LNCaP clone FGC (cell line): ENCODE data around the gene ANGPTL2.

Experiments used
- DNase-seq: peaks from one replicate; pipeline ENCODE4 v3.0.0-alpha.2; 2011; ENCODE audit warnings: low read depth
- H3K4me3 ChIP-seq: 2 replicates; pipeline ENCODE4 v1.5.1; 2011; ENCODE audit warnings: mild to moderate bottlenecking, low read depth, low read length, control low read depth
- TF ChIP-seq, protein P1 (sequence below): IDR thresholded peaks from 2 replicates; pipeline ENCODE4 v1.5.1; 2012; ENCODE audit warnings: mild to moderate bottlenecking; ENCODE audit not compliant: control insufficient read depth, insufficient read depth; ENCODE audit errors: extremely low read depth

Gene ANGPTL2

DNA sequence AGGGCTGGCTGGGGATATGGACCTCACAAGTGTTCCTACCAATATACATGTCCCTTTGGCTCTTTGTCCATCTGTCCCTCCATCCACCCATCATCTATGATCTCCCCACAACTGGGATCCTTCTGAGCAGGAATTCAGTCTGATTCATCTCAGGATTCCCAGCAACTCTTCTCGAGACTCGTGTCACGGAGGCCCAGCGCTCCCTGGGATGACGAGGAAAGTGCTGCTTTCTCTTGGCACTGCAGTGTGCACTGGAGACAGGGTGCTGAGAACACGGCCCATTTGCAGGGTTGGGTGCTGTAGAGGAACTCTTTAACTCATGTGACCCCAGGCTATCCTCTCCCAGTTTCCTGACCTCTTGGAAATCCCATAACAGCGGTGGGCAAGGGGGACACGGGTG is 72.9 kb downstream of the ANGPTL2 start:
- TF ChIP-seq, protein P1, sequence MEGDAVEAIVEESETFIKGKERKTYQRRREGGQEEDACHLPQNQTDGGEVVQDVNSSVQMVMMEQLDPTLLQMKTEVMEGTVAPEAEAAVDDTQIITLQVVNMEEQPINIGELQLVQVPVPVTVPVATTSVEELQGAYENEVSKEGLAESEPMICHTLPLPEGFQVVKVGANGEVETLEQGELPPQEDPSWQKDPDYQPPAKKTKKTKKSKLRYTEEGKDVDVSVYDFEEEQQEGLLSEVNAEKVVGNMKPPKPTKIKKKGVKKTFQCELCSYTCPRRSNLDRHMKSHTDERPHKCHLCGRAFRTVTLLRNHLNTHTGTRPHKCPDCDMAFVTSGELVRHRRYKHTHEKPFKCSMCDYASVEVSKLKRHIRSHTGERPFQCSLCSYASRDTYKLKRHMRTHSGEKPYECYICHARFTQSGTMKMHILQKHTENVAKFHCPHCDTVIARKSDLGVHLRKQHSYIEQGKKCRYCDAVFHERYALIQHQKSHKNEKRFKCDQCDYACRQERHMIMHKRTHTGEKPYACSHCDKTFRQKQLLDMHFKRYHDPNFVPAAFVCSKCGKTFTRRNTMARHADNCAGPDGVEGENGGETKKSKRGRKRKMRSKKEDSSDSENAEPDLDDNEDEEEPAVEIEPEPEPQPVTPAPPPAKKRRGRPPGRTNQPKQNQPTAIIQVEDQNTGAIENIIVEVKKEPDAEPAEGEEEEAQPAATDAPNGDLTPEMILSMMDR = no peak
- no peak overlapping the region for H3K4me3 ChIP-seq
- DNase-seq = no peak

DNA sequence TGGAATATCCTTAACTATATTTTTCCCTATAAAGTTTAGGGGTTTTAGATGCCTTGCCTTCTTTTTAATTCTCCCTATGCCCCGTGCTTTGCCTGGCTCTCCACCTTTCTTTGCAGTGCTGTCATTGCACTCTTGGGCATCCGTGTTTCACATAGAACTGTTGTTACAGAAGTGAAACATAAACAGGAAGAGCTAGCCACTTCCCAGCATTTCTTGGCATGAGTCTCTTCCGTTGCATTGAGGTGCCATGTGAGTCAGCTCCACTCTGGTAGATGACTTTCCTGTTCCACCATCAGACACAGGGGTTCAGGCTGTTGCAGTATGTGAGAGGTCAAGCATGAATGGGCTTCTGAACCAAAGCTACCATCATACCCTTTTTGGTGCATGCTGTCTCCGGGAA is 73.4 kb downstream of the ANGPTL2 start:
- DNase-seq = no peak
- TF ChIP-seq, protein P1 = no peak
- H3K4me3 ChIP-seq = no peak overlapping the region

DNA sequence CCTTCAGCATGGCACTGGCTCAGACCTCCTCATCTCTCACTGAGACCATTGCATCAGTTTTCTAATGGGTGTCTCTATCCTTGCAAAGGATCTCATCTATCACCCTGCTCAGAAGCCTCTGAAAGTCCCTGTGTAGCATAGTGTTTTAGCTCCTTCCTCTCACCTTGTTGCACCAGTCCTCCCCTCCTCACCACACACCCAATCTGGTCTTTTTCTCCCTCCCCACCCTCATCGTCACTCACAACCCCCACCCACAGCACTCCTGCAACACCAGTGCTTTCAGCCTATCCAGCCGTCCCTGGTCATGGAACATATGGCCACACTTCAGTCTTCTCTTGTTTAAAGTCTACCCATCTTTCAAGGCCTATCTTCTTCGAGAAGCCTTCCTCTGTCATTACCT is 74.5 kb downstream of the ANGPTL2 start:
- H3K4me3 ChIP-seq = no peak overlapping the region
- DNase-seq = no peak
- TF ChIP-seq, protein P1 = no peak

DNA sequence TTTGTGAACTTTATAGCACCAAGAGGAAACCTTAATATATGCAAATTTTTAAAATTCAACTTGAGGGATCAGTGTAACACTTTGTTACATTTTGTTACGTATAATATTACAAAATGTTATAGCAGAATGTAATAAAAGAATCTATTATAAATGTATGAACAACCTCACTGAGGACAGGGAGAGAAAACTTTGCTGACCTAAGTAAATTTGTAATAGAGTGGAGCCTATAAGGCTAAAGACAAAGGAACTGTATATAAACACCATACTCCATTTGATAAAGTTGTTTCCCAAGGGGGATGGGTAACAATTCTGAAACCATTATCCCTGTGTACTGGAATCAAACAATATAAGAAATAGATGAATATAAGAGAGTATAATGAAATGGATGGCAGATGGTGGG is 77.3 kb downstream of the ANGPTL2 start:
- TF ChIP-seq, protein P1 = no peak
- H3K4me3 ChIP-seq = no peak overlapping the region
- no peak for DNase-seq

DNA sequence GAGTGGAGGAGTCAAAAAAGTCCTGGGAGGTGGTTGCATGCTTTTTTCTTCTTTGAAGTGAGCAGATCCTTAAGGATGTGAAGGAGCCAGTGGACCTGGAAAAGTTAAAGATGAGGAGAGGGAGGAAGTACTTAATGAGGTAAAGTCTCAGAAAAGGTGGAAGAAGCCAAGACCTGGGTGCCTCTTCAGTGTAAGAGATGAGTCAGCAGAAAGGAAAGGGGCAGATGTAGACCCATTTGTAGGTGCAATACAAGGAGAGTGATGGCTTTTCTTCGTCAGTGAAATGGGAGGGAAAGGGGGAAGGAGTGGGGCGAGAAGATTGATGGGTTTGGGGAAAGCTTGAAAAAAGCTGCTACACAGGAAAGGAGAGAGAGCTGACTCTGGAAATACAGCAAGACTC is 82.9 kb downstream of the ANGPTL2 start:
- no peak for DNase-seq
- no peak overlapping the region for H3K4me3 ChIP-seq
- TF ChIP-seq, protein P1 = no peak

DNA sequence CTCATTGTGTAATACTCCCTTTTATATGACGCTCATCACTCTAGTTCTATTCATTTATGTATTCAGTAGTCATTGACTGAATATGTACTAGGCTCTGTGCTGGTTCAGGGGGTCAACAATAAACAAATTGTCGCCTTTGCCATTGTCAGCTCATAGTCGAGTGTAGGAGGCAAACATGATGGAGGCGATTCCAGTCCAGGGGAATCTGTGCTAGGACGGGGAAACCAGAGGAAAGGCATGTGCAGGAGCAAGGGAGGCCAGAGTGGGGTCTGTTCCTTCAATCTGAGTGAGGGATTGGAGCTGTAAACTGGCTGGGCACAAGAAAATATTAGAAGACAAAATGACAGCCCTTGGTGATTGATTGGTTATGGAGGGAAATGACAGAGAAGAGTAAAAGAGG is 83.9 kb downstream of the ANGPTL2 start:
- DNase-seq = no peak
- H3K4me3 ChIP-seq = no peak overlapping the region
- TF ChIP-seq, protein P1 = no peak
